CD14-positive monocyte (primary cell): Measurements from ENCODE around the gene AMOT. TPM values are rescaled to one million over a fixed set of nuclear protein-coding genes. Genes with fewer than 3 reads are reported as not detected.

Experiments used
- DNase-seq, 3 donors: peaks; one replicate each; pipeline ENCODE4 v3.0.0-alpha.2; 2011 to 2022
- H2AFZ ChIP-seq: 2 replicates; pipeline ENCODE4 v1.6.0; 2012; ENCODE audit warnings: mild to moderate bottlenecking, low read depth, low read length, inconsistent platforms; ENCODE audit not compliant: insufficient read depth, poor library complexity, severe bottlenecking
- H3K27ac ChIP-seq, 2 donors: 1 replicate in 1 of 2; 2 replicates in 1 of 2; pipeline ENCODE4 v1.5.1; 2012 to 2013; ENCODE audit warnings: low read length in 2 of 2, control low read depth in 1 of 2, inconsistent platforms in 1 of 2, low read depth in 1 of 2, mild to moderate bottlenecking in 1 of 2
- H3K27me3 ChIP-seq, 2 donors: one replicate each; pipeline versions ENCODE4 v1.6.0 to v1.6.1; 2011 to 2013; ENCODE audit warnings: low read length in 2 of 2; ENCODE audit not compliant: control insufficient read depth in 2 of 2, insufficient read depth in 2 of 2
- H3K36me3 ChIP-seq, 2 donors: replicated peaks in 1 of 2; 1 replicate in 1 of 2; 2 replicates in 1 of 2; pipeline versions ENCODE4 v1.5.1 to v1.6.1; 2012 to 2013; ENCODE audit warnings: low read length in 2 of 2, control low read depth in 1 of 2, inconsistent platforms in 1 of 2, mild to moderate bottlenecking in 1 of 2; ENCODE audit not compliant: insufficient read depth in 2 of 2, control insufficient read depth in 1 of 2
- H3K4me1 ChIP-seq, 2 donors: 1 replicate in 1 of 2; 2 replicates in 1 of 2; pipeline versions ENCODE4 v1.5.1 to v1.6.1; 2012 to 2013; ENCODE audit warnings: low read length in 2 of 2, control low read depth in 1 of 2, inconsistent platforms in 1 of 2, mild to moderate bottlenecking in 1 of 2, moderate library complexity in 1 of 2; ENCODE audit not compliant: insufficient read depth in 2 of 2, control insufficient read depth in 1 of 2
- H3K4me2 ChIP-seq: replicated peaks from 2 replicates; pipeline ENCODE3; 2012; ENCODE audit warnings: low read length, moderate library complexity, mild to moderate bottlenecking; ENCODE audit not compliant: poor library complexity, severe bottlenecking; ENCODE audit errors: extremely low read depth
- H3K4me3 ChIP-seq, 3 experiments: fragments of 200-600 bp in 1 of 3; sonication (generic) in 1 of 3; replicated peaks in 1 of 3; 1 replicate in 2 of 3; 2 replicates in 1 of 3; pipeline ENCODE4 v1.5.1; 2011 to 2013; ENCODE audit warnings: low read length in 3 of 3, mild to moderate bottlenecking in 3 of 3, control low read depth in 2 of 3, low read depth in 2 of 3, inconsistent platforms in 1 of 3, moderate library complexity in 1 of 3
- H3K79me2 ChIP-seq: 2 replicates; pipeline ENCODE4 v1.6.0; 2012; ENCODE audit warnings: mild to moderate bottlenecking, control low read depth, inconsistent platforms, low read length, moderate library complexity; ENCODE audit not compliant: insufficient read depth
- H3K9ac ChIP-seq: 2 replicates; pipeline ENCODE4 v1.6.0; 2017; ENCODE audit warnings: low read length, mild to moderate bottlenecking; ENCODE audit not compliant: insufficient read depth, poor library complexity, severe bottlenecking
- H3K9me3 ChIP-seq, 2 donors: replicated peaks in 1 of 2; 1 replicate in 1 of 2; 2 replicates in 1 of 2; pipeline versions ENCODE4 v1.5.1 to v1.6.1; 2012 to 2013; ENCODE audit warnings: low read length in 2 of 2, control low read depth in 1 of 2; ENCODE audit not compliant: control insufficient read depth in 1 of 2, insufficient read depth in 1 of 2
- H4K20me1 ChIP-seq: 2 replicates; pipeline ENCODE4 v1.6.0; 2012; ENCODE audit warnings: mild to moderate bottlenecking, low read length, control low read depth, moderate library complexity; ENCODE audit not compliant: insufficient read depth
- H3K27ac Mint-ChIP-seq, 7 donors: one replicate each; pipeline ENCODE4 v1.8.0; 2020; ENCODE audit warnings: mild to moderate bottlenecking in 7 of 7, mixed read lengths in 7 of 7, moderate library complexity in 6 of 7, inconsistent platforms in 2 of 7
- H3K27me3 Mint-ChIP-seq, 3 donors: one replicate each; pipeline ENCODE4 v1.8.0; 2021 to 2022; ENCODE audit warnings: low read depth in 3 of 3, mild to moderate bottlenecking in 3 of 3, mixed read lengths in 3 of 3, moderate library complexity in 3 of 3, inconsistent platforms in 1 of 3
- H3K36me3 Mint-ChIP-seq, 2 donors: one replicate each; pipeline ENCODE4 v1.8.0; 2020; ENCODE audit warnings: mixed read lengths in 2 of 2, inconsistent platforms in 1 of 2, mild to moderate bottlenecking in 1 of 2
- H3K4me1 Mint-ChIP-seq: one replicate; pipeline ENCODE4 v1.8.0; 2020; ENCODE audit warnings: mild to moderate bottlenecking, mixed read lengths
- H3K4me3 Mint-ChIP-seq, 2 donors: one replicate each; pipeline ENCODE4 v1.8.0; 2020; ENCODE audit warnings: mild to moderate bottlenecking in 2 of 2, mixed read lengths in 2 of 2, moderate library complexity in 1 of 2
- H3K9me3 Mint-ChIP-seq, 7 donors: one replicate each; pipeline ENCODE4 v1.8.0; 2020 to 2022; ENCODE audit warnings: mixed read lengths in 7 of 7, mild to moderate bottlenecking in 6 of 7, moderate library complexity in 6 of 7, inconsistent platforms in 2 of 7
- CTCF ChIP-seq: fragments of 200-600 bp; IDR thresholded peaks from one replicate; pipeline ENCODE4 v1.8.0; 2022; ENCODE audit warnings: antibody characterized with exemption, mild to moderate bottlenecking
- WGBS: methylation state at CpG from one replicate; pipeline ENCODE4 v1.1.5; 2013; ENCODE audit warnings: missing lambda C conversion rate; ENCODE audit not compliant: insufficient coverage; 5-methylcytosine and 5-hydroxymethylcytosine counted together
- intact Hi-C, 2 donors: fragments of 100-400 bp; cut with micrococcal nuclease; formaldehyde crosslinking; loops; one replicate each; pipeline versions ENCODE4 v1.15.0 to v1.15.1; 2023
- polyA plus RNA-seq, 3 donors: library from polyadenylated mRNA; depleted of rRNA in 1 of 3; unstranded in 2 of 3; stranded (reverse) in 1 of 3; fragments of 300-500 nt in 2 of 3; fragments of >200 nt in 1 of 3; fragmentation: Illumina TruSeq in 2 of 3; gene quantifications; 1 replicate in 2 of 3; 2 replicates in 1 of 3; pipeline ENCODE4 v1.2.3, GENCODE V29; 2012 to 2021

The AMOT gene
- polyA plus RNA-seq, 3 donors, result 0.04 to 0.11 TPM; not detected in 1

DNA sequence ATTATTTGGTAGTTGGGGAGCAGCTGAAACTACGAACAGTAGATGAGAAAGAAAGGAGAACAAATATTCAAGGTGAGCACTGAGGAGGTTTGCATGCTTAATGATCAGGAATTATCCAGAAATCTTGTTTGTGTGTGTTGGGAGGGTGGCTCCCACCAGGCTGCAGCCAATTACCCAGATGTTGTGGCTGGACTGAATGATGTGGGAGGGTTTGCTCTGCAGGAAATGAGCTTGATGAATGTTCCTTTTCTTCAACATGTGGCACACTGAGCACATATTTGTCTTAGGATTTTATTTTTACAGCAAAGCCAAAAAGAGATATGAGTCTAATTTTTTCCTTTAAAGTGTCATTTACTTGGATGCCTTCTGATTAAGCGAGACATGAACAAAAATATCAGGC is 48.3 kb upstream of the AMOT start:
- H3K27ac ChIP-seq, result no peak overlapping the region
- Mint-ChIP-seq H3K27ac (no peak overlapping the region), H3K4me1 (no peaks in the 10 kb centered on the region), H3K9me3 (no peaks in the 10 kb centered on the region), H3K27me3 (peaks cover 0 to 5% (median 3%) of the 10 kb centered on the region in 3 donors), H3K4me3 (no peak overlapping the region), H3K36me3 (no peaks in the 10 kb centered on the region)
- H3K27me3 ChIP-seq, result no peaks in the 10 kb centered on the region
- H3K9me3 ChIP-seq, result no peaks in the 10 kb centered on the region
- H4K20me1 ChIP-seq, result no peaks in the 10 kb centered on the region
- H3K4me1 ChIP-seq, result no peaks in the 10 kb centered on the region
- intact Hi-C loops, result no loop called here
- no peak for DNase-seq
- no peak overlapping the region for H3K4me3 ChIP-seq
- H3K4me2 ChIP-seq, result no peak overlapping the region
- no CpG with 5 or more reads among the region's 2 CpGs for WGBS
- TF ChIP-seq CTCF, result no peak
- H3K36me3 ChIP-seq, result no peaks in the 10 kb centered on the region
- no peak overlapping the region for H3K9ac ChIP-seq
- no peak overlapping the region for H2AFZ ChIP-seq
- H3K79me2 ChIP-seq, result no peaks in the 10 kb centered on the region

DNA sequence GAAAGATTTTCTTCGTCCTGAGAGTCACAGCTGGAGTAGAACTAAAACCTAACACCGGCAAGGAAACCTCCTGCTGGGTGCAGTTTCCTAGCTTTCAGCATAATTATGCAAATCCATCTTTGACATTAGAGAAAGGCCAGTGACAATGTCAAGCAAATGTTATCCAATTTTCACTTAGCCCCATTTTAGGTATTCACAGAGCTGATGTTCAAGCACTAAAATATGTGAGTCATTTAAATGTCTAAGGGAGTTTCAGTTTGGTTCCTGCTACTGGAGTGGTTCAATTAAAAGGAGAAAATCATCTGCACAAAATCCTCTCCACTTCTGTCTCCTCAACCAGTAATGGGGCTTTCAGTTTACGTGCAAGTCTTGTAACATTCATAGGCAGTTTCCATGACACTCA is 37.1 kb upstream of the AMOT start:
- H2AFZ ChIP-seq, result no peak overlapping the region
- H3K36me3 Mint-ChIP-seq, result no peaks in the 10 kb centered on the region
- H3K79me2 ChIP-seq, result no peaks in the 10 kb centered on the region
- TF ChIP-seq CTCF, result no peak
- H3K4me3 Mint-ChIP-seq, result no peak overlapping the region
- DNase-seq, result no peak
- peaks cover 0 to 7% (median 0%) of the 10 kb centered on the region in 3 donors for H3K27me3 Mint-ChIP-seq
- no peaks in the 10 kb centered on the region for H3K4me1 ChIP-seq
- no peak overlapping the region for H3K27ac ChIP-seq
- H4K20me1 ChIP-seq, result no peaks in the 10 kb centered on the region
- no CpG with 5 or more reads among the region's 3 CpGs for WGBS
- H3K27ac Mint-ChIP-seq, result no peak overlapping the region
- no peaks in the 10 kb centered on the region for H3K4me1 Mint-ChIP-seq
- intact Hi-C loops, result no loop called here
- no peaks in the 10 kb centered on the region for H3K27me3 ChIP-seq
- H3K9me3 ChIP-seq, result no peaks in the 10 kb centered on the region
- H3K4me2 ChIP-seq, result no peak overlapping the region
- no peaks in the 10 kb centered on the region for H3K9me3 Mint-ChIP-seq
- no peaks in the 10 kb centered on the region for H3K36me3 ChIP-seq
- H3K4me3 ChIP-seq, result no peak overlapping the region
- H3K9ac ChIP-seq, result no peak overlapping the region
